Skin epidermis (tissue), 12 donors: Measurements from ENCODE around the gene HSF4.

Experiments
- H3K27ac ChIP-seq, 21 experiments: fragments of 200-600 bp; sonication (generic) in 11 of 21; one replicate each; pipeline ENCODE4 v1.5.0; 2020; ENCODE audit warnings: mild to moderate bottlenecking in 3 of 21, inconsistent platforms in 2 of 21, moderate library complexity in 2 of 21
- H3K4me3 ChIP-seq, 7 experiments: fragments of 200-600 bp; sonication (generic) in 2 of 7; one replicate each; pipeline ENCODE4 v1.5.0; 2020; ENCODE audit warnings: inconsistent platforms in 2 of 7, mild to moderate bottlenecking in 2 of 7, moderate library complexity in 1 of 7

HSF4 gene

DNA sequence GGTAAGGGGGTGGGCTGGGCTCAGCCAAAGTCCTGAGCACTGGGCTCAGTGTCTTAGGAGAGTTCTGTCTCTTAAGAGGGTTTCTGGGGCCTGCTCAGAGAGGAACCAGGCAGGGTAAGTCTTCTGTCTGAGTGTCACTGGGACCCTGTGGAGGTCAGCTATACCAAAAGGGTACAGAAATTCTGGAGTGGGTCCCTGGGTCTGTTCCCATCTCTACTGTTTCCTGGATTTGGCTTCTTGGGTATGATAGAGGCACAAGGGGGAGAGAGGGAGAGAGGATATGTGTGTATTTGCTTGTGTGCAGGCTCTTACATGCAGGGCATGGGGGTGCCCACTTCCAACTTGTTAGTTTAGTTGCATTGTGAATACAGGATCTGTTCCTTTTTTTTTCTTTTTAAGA, 29.0 kb downstream of the HSF4 start:
- H3K4me3 ChIP-seq: peak overlapping the region in 3 of 7 experiments; percentile 93 to 100 (median 95)
- H3K27ac ChIP-seq: peak overlapping the region in 13 of 21 experiments; percentile 24 to 97 (median 94)

DNA sequence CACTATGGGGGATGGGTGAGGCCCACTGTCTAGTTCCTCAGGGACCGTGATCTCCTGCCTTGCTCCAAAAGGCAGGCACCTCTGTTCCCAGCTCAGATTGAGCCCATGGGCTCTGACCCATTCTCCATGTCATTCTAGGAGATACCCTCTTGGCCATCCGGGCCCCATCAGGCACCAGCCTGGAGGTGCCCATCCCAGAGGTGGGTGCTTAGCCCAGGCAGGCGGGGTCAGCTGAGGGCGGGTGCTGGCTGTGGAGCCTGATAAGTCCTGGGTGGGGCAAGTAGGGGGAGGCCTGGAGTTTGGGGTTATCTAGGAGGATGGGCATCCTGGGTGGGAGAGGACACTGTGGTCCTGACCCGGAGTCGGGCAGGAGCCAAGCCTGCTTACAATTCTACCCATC, 29.7 kb downstream of the HSF4 start:
- H3K27ac ChIP-seq: peak overlapping the region in 2 of 21 experiments; percentile 97

DNA sequence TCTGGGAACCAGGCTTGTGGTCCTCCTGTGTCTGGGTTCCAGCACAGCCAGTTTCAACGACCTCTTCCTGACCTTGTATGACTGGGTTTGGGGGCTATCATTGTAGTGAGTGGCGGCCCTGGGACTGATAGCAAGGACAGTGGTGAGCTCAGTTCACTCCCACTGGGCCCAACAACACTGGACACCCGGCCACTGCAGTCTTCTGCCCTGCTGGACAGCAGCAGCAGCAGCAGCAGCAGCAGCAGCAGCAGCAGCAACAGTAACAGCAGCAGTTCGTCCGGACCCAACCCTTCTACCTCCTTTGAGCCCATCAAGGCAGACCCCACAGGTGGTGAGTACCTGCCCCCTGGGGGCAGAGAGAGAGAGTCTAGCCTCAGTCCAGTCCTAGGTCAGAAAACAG, 31.1 kb downstream of the HSF4 start:
- no peak overlapping the region for H3K4me3 ChIP-seq

More for the DNA sequence above, 29.7 kb downstream of the HSF4 start:
- H3K4me3 ChIP-seq: no peak overlapping the region

GRCh38 chr16:67196881-67197280, 32.3 kb downstream of the HSF4 start:
- Histone ChIP-seq H3K4me3 (no peak overlapping the region), H3K27ac (no peak overlapping the region)

More for the DNA sequence above, 31.1 kb downstream of the HSF4 start:
- H3K27ac ChIP-seq: no peak overlapping the region

DNA sequence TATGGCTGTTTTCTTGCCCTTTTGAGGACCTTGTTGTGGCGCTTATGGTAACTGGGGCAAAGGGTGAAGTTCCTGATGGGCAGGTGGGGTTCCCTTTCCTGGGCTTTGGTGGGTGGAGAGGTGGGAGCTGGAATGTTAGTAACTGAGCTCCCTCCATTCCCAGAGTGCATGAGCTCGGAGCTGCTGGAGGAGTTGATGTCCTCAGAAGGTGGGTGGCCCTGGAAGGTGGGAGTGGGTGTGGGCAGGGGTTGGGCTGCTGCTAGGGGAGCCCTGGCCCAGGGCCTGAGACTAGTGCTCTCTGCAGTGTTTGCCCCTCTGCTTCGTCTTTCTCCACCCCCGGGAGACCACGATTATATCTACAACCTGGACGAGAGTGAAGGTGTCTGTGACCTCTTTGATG, 33.2 kb downstream of the HSF4 start:
- peak overlapping the region in 9 of 21 experiments; percentile 2 to 82 (median 72) for H3K27ac ChIP-seq

GRCh38 chr16:67198238-67198734, 33.7 kb downstream of the HSF4 start:
- Histone ChIP-seq H3K27ac (peak overlapping the region in 13 of 21 experiments; percentile 5 to 87 (median 73)), H3K4me3 (no peak overlapping the region)

More for the DNA sequence above, 33.2 kb downstream of the HSF4 start:
- no peak overlapping the region for H3K4me3 ChIP-seq

- Histone ChIP-seq H3K27ac (peak within 1 kb of the TSS in 20 of 21 experiments; percentile 14 to 87 (median 73)), H3K4me3 (peak within 1 kb of the TSS; percentile 32 to 62 (median 41))
Measured at GRCh38 chr16:67199011-67199807, 34.7 kb downstream of the HSF4 start, which contains the start of gene ELMO3. Gene ELMO3 (plus strand): TSS chr16:67199131. CDS start chr16:67199327, 196 bp downstream.

- peak overlapping the region in 7 of 21 experiments; percentile 72 to 78 (median 75) for H3K27ac ChIP-seq
Measured at GRCh38 chr16:67199808-67200198, 35.3 kb downstream of the HSF4 start.

GRCh38 chr16:67200491-67200890, 35.9 kb downstream of the HSF4 start:
- no peak overlapping the region for H3K27ac ChIP-seq
- no peak overlapping the region for H3K4me3 ChIP-seq

More at GRCh38 chr16:67199808-67200198, 35.3 kb downstream of the HSF4 start:
- H3K4me3 ChIP-seq: peak overlapping the region; percentile 32 to 62 (median 41)

DNA sequence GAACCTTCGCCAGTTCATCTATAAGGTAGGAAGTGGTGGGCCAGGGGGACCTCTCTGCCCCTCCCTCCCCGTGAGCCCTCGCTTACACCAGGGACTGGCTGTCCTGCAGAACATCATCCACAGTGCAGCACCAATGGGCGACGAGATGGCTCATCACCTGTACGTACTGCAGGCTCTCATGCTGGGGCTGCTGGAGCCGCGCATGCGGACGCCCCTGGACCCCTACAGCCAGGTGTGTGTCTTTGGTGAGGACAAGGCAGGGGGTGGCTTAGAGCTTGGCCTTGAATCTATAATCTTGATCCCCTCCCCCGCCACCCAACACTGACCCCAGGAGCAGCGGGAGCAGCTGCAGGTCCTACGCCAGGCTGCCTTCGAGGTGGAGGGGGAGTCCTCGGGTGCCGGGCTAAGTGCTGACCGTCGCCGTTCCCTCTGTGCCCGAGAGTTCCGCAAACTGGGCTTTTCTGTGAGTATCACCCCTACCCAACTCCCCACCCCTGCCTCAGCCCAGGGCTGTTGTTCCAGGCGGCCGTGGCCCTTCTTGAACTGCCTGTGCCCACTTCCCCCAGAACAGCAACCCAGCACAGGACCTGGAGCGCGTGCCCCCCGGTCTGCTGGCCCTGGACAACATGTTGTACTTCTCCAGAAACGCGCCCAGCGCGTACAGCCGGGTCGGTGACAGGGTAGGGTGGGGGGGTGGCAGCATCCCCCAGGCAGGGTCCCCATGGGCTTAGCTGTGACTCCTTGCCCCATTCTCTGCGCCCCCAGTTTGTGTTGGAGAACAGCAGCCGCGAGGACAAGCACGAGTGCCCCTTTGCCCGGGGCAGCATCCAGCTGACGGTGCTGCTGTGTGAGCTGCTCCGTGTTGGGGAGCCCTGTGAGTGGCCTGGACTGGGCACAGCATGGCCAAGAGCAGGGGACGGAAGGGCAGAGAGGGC, 37.1 kb downstream of the HSF4 start:
- Histone ChIP-seq H3K27ac (no peak overlapping the region), H3K4me3 (no peak overlapping the region)

- H3K4me3 ChIP-seq: no peak overlapping the region
- no peak overlapping the region for H3K27ac ChIP-seq
Measured at GRCh38 chr16:67202426-67202825, 37.9 kb downstream of the HSF4 start.

DNA sequence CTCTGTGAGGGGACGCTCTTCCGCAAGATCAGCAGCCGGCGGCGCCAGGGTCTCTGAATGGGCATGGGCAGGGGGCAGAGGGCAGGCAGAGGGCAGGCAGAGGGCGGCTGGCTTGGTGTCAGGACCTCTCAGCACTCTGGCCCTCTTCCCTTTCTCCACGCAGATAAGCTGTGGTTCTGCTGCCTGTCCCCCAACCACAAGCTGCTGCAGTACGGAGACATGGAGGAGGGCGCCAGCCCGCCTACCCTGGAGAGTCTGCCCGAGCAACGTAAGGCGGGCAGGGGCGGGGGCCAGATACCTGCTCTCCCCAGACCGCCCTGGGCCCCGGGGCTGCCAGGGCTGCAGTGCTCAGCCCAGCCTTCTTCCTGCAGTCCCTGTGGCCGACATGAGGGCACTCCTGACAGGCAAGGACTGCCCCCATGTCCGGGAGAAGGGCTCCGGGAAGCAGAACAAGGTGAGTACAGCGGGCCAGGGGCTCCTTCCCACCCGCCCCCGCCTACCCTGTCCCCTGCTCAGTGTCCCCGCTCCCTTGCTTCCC, 38.5 kb downstream of the HSF4 start:
- no peak overlapping the region for H3K27ac ChIP-seq
- H3K4me3 ChIP-seq: no peak overlapping the region

DNA sequence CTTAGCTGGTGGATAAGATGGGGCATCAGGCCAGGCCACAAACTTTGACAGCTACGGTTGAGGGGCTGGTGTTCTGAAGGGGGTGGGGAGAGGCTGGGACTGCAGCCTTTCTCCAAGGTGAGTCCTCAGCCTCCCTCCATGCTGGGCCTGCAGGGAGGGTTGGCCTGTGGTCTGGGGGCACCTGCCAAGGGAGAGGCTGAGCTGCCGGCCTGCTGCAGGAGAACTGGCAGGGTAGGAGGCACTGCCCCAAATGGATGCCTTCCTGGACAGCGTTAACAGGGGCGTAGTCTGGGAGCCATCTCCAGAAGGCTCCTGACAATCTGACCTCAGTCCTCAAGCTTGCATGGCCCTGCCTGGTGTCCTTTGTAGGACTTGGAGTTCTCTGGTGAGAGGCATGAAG, 39.5 kb downstream of the HSF4 start:
- Histone ChIP-seq H3K27ac (no peak overlapping the region), H3K4me3 (no peak overlapping the region)

GRCh38 chr16:67206129-67206837, 41.7 kb downstream of the HSF4 start:
- no peak overlapping the region for H3K27ac ChIP-seq
- no peak overlapping the region for H3K4me3 ChIP-seq

- Histone ChIP-seq H3K27ac (peak overlapping the region in 1 of 21 experiments; percentile 7), H3K4me3 (no peak overlapping the region)
Measured at GRCh38 chr16:67206838-67207248, 42.3 kb downstream of the HSF4 start.

DNA sequence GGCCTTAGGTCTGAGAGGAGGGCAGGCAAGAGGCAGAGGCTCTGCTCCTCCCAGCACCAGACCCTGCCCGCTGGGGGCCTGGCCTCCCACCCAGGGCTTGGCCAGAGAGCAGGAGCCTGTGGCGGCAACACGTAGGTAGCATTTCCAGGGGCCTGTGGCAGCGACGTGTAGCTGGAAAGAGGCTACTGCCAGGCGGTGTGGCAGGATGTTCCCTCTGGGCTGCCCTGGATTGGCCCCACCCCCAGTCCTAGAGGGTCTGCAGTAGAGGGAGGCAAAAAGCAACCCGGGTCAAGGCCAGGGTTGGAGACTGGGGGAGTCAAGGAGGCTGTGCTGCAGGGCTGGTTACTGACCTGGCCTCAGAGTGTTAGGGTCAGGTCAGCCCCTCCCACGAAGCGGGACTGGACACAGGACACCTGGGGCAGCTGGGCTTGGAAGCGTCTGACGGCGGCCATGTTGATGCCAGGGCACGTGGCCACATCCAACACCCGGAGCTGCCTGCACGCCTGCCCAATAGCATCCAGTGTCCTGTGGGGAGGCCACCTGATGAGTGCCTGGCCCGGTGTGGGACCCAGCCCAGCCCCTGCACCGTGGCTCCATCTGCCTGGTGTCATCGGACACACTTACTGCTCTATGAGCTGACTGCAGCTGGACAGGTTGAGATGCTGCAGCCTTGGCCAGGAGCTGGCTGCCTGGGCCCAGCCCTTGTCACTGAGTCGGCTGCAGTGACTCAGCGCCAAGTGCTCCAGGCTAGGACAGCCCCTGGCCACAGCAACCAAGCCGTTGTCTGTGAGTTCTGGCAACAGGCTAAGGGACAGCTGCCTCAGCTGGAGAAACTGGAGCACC, 42.9 kb downstream of the HSF4 start:
- peak overlapping the region in 1 of 21 experiments; percentile 7 for H3K27ac ChIP-seq

GRCh38 chr16:67208154-67208896, 43.8 kb downstream of the HSF4 start:
- Histone ChIP-seq H3K27ac (peak overlapping the region in 1 of 21 experiments; percentile 5), H3K4me3 (no peak overlapping the region)

More for the DNA sequence above, 42.9 kb downstream of the HSF4 start:
- no peak overlapping the region for H3K4me3 ChIP-seq
